HepG2 (cell line): Measurements from ENCODE around the gene SLC11A1. TPM values are rescaled to one million over a fixed set of nuclear protein-coding genes. Genes with fewer than 3 reads are reported as not detected.

Experiments
- ATAD3A ChIP-seq: sonication (generic); formaldehyde crosslinking; IDR thresholded peaks from 2 replicates; pipeline ENCODE4 v1.4.0; 2020; ENCODE audit warnings: missing genetic modification reagents
- CBX1 ChIP-seq: IDR thresholded peaks from one replicate; pipeline ENCODE4 v1.6.1; 2016; ENCODE audit warnings: antibody characterized with exemption, low read depth
- CENPT ChIP-seq: sonication (generic); formaldehyde crosslinking; IDR thresholded peaks from 2 replicates; pipeline ENCODE4 v1.8.0; 2022; ENCODE audit warnings: low read depth, mild to moderate bottlenecking, moderate library complexity, missing genetic modification reagents
- FOXA3 ChIP-seq: IDR thresholded peaks from 2 replicates; pipeline ENCODE4 v1.6.1; 2016; ENCODE audit warnings: missing genetic modification reagents, missing compliant biosample characterization
- HOXA3 ChIP-seq: sonication (generic); formaldehyde crosslinking; IDR thresholded peaks from 2 replicates; pipeline ENCODE4 v1.5.0; 2020; ENCODE audit warnings: missing genetic modification reagents
- MTA1 ChIP-seq: sonication (generic); formaldehyde crosslinking; IDR thresholded peaks from 2 replicates; pipeline ENCODE4 v1.4.0; 2020; ENCODE audit warnings: missing genetic modification reagents, mild to moderate bottlenecking, borderline replicate concordance
- NR2F2 ChIP-seq: IDR thresholded peaks from 2 replicates; pipeline ENCODE4 v1.6.1; 2012; ENCODE audit warnings: low read depth, inconsistent platforms, borderline replicate concordance
- PHB2 ChIP-seq: fragments of 450-650 bp; IDR thresholded peaks from 2 replicates; pipeline ENCODE4 v1.6.1; 2018; ENCODE audit not compliant: partially characterized antibody
- POLR2AphosphoS5 ChIP-seq: IDR thresholded peaks from 2 replicates; pipeline ENCODE4 v1.6.1; 2012; ENCODE audit warnings: low read depth, low read length
- PRMT3 ChIP-seq: sonication (generic); formaldehyde crosslinking; IDR thresholded peaks from 2 replicates; pipeline ENCODE4 v1.8.1; 2022; ENCODE audit warnings: low read depth, mild to moderate bottlenecking, moderate library complexity, missing genetic modification reagents, borderline replicate concordance
- SP5 ChIP-seq: IDR thresholded peaks from 2 replicates; pipeline ENCODE4 v1.6.1; 2016; ENCODE audit warnings: low read depth, borderline replicate concordance
- U2AF2 ChIP-seq: fragments of 200-400 bp; formaldehyde crosslinking; IDR thresholded peaks from 2 replicates; pipeline ENCODE4 v1.6.1; 2017; ENCODE audit warnings: low read depth, mild to moderate bottlenecking, low read length
- ZFP90 ChIP-seq: sonication (generic); formaldehyde crosslinking; IDR thresholded peaks from 2 replicates; pipeline ENCODE4 v1.8.0; 2022; ENCODE audit warnings: missing genetic modification reagents, mild to moderate bottlenecking, inconsistent platforms, borderline replicate concordance
- ZIK1 ChIP-seq: sonication (generic); formaldehyde crosslinking; IDR thresholded peaks from 2 replicates; pipeline ENCODE4 v1.5.0; 2020; ENCODE audit warnings: mild to moderate bottlenecking, low read depth, missing genetic modification reagents, borderline replicate concordance
- ZNF138 ChIP-seq: sonication (generic); formaldehyde crosslinking; IDR thresholded peaks from 2 replicates; pipeline ENCODE4 v1.5.0; 2020; ENCODE audit warnings: mild to moderate bottlenecking, low read depth, missing genetic modification reagents
- ZNF382 ChIP-seq: sonication (generic); formaldehyde crosslinking; IDR thresholded peaks from 2 replicates; pipeline ENCODE4 v1.5.0; 2020; ENCODE audit warnings: missing genetic modification reagents, mild to moderate bottlenecking, borderline replicate concordance
- ZNF629 ChIP-seq: sonication (generic); formaldehyde crosslinking; conservative IDR thresholded peaks from 2 replicates; pipeline ENCODE4 v1.5.0; 2020; ENCODE audit warnings: missing genetic modification reagents
- ZNF709 ChIP-seq: sonication (generic); formaldehyde crosslinking; IDR thresholded peaks from 2 replicates; pipeline ENCODE4 v1.5.0; 2020; ENCODE audit warnings: mild to moderate bottlenecking, missing genetic modification reagents
- polyA plus RNA-seq, 8 experiments: library from polyadenylated mRNA; depleted of rRNA in 3 of 8; stranded (reverse) in 7 of 8; unstranded in 1 of 8; fragments of >200 nt; fragmentation: Illumina TruSeq in 4 of 8; extraction: Trizol in 4 of 8; gene quantifications; 2 replicates each; pipeline versions ENCODE4 v1.2.1 to v1.2.3, GENCODE V29; 2011 to 2016; ENCODE audit warnings: low read depth in 4 of 8, missing spikeins in 1 of 8, mixed read lengths in 1 of 8; ENCODE audit not compliant: insufficient read depth in 1 of 8
- total RNA-seq, 5 experiments: library from RNA; depleted of rRNA; stranded (reverse); fragments of >200 nt; fragmentation: Illumina TruSeq; extraction: Trizol; gene quantifications; 2 replicates each; pipeline ENCODE4 v1.2.3, GENCODE V29; 2016; ENCODE audit warnings: low read depth in 1 of 5
- TF ChIP-seq, protein P1 (sequence below): conservative IDR thresholded peaks from 2 replicates; pipeline ENCODE4 v1.6.1; 2018; ENCODE audit warnings: missing genetic modification reagents
- TF ChIP-seq, protein P2 (sequence below), 2 experiments: fragments of 450-650 bp in 1 of 2; sonication (generic) in 1 of 2; formaldehyde crosslinking; IDR thresholded peaks; 2 replicates each; pipeline versions ENCODE4 v1.5.0 to v1.8.0; 2020 to 2022; ENCODE audit warnings: mild to moderate bottlenecking in 1 of 2, missing genetic modification reagents in 1 of 2
- TF ChIP-seq, protein P3 (sequence below): sonication (generic); formaldehyde crosslinking; IDR thresholded peaks from 2 replicates; pipeline ENCODE4 v1.4.0; 2020; ENCODE audit warnings: mild to moderate bottlenecking, low read depth, missing genetic modification reagents
- TF ChIP-seq, protein P4 (sequence below): IDR thresholded peaks from 2 replicates; pipeline ENCODE4 v1.6.1; 2016; ENCODE audit warnings: mild to moderate bottlenecking
- TF ChIP-seq, protein P5 (sequence below): IDR thresholded peaks from 2 replicates; pipeline ENCODE4 v1.6.1; 2016

The SLC11A1 gene
- total and polyA plus RNA-seq, 2 of the 13 experiments (the other 11 are each of a cell fraction or from before 2014, with no cell fraction given), result 0.33 to 2.3 TPM

DNA sequence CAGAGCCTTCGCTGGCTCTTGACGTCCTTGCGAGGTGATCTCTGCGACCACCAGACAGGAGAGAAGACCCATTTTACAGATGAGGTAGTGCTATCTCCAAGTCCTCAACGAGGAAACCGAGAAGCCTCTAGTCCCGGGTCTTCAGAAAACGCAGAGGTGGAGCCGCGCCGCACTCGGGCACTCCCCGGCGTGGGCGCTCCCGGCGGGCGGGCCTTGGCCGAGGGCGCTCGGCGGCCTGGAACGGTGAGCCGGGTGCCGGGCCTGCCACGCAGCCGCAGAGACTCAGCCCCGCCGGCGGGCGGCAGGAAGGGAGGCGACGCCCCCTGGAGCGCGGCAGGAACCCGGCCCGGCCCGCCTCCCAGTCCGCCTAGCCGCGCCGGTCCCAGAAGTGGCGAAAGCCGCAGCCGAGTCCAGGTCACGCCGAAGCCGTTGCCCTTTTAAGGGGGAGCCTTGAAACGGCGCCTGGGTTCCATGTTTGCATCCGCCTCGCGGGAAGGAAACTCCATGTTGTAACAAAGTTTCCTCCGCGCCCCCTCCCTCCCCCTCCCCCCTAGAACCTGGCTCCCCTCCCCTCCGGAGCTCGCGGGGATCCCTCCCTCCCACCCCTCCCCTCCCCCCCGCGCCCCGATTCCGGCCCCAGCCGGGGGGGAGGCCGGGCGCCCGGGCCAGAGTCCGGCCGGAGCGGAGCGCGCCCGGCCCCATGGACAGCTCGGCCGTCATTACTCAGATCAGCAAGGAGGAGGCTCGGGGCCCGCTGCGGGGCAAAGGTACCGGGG lies 17.5 kb downstream of the SLC11A1 start, which contains the start of gene CTDSP1 (continued):
- TF ChIP-seq, protein P1, sequence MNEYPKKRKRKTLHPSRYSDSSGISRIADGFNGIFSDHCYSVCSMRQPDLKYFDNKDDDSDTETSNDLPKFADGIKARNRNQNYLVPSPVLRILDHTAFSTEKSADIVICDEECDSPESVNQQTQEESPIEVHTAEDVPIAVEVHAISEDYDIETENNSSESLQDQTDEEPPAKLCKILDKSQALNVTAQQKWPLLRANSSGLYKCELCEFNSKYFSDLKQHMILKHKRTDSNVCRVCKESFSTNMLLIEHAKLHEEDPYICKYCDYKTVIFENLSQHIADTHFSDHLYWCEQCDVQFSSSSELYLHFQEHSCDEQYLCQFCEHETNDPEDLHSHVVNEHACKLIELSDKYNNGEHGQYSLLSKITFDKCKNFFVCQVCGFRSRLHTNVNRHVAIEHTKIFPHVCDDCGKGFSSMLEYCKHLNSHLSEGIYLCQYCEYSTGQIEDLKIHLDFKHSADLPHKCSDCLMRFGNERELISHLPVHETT (CRISPR knock-in tag), result peak; percentile 60; the same call in 1 of the 2 replicates
- TF ChIP-seq HOXA3 (CRISPR knock-in tag) (peak; percentile 90), ZNF382 (no peak), ZNF709 (CRISPR knock-in tag) (peak; percentile 81), U2AF2 (no peak), ZNF138 (CRISPR knock-in tag) (0 out of 2 replicates have a peak, but pooled peaks have one; percentile 70), ZIK1 (CRISPR knock-in tag) (0 out of 2 replicates have a peak, but pooled peaks have one; percentile 29), POLR2AphosphoS5 (peak; percentile 65), NR2F2 (no peak), ZNF629 (CRISPR knock-in tag) (peak; percentile 96), MTA1 (no peak), PRMT3 (CRISPR knock-in tag) (no peak; the same call in 1 of the 2 replicates), ZFP90 (CRISPR knock-in tag) (no peak), PHB2 (no peak), SP5 (CRISPR knock-in tag) (peak; percentile 80), FOXA3 (peak; percentile 76; the same call in 1 of the 2 replicates), ATAD3A (no peak), CENPT (CRISPR knock-in tag) (0 out of 2 replicates have a peak, but pooled peaks have one; percentile 78), CBX1 (peak; percentile 74)
- TF ChIP-seq, protein P2, sequence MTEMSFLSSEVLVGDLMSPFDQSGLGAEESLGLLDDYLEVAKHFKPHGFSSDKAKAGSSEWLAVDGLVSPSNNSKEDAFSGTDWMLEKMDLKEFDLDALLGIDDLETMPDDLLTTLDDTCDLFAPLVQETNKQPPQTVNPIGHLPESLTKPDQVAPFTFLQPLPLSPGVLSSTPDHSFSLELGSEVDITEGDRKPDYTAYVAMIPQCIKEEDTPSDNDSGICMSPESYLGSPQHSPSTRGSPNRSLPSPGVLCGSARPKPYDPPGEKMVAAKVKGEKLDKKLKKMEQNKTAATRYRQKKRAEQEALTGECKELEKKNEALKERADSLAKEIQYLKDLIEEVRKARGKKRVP (CRISPR knock-in tag; IDR thresholded peaks at IDR 0.05), result peak in 1 of 2 experiments; percentile 29; a peak in 1 of 4 replicates
- TF ChIP-seq, protein P3, sequence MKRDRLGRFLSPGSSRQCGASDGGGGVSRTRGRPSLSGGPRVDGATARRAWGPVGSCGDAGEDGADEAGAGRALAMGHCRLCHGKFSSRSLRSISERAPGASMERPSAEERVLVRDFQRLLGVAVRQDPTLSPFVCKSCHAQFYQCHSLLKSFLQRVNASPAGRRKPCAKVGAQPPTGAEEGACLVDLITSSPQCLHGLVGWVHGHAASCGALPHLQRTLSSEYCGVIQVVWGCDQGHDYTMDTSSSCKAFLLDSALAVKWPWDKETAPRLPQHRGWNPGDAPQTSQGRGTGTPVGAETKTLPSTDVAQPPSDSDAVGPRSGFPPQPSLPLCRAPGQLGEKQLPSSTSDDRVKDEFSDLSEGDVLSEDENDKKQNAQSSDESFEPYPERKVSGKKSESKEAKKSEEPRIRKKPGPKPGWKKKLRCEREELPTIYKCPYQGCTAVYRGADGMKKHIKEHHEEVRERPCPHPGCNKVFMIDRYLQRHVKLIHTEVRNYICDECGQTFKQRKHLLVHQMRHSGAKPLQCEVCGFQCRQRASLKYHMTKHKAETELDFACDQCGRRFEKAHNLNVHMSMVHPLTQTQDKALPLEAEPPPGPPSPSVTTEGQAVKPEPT (CRISPR knock-in tag), result 0 out of 2 replicates have a peak, but pooled peaks have one; percentile 46
- TF ChIP-seq, protein P4, sequence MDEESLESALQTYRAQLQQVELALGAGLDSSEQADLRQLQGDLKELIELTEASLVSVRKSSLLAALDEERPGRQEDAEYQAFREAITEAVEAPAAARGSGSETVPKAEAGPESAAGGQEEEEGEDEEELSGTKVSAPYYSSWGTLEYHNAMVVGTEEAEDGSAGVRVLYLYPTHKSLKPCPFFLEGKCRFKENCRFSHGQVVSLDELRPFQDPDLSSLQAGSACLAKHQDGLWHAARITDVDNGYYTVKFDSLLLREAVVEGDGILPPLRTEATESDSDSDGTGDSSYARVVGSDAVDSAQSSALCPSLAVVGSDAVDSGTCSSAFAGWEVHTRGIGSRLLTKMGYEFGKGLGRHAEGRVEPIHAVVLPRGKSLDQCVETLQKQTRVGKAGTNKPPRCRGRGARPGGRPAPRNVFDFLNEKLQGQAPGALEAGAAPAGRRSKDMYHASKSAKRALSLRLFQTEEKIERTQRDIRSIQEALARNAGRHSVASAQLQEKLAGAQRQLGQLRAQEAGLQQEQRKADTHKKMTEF (CRISPR knock-in tag), result peak; percentile 63; the same call in 1 of the 2 replicates
- TF ChIP-seq, protein P5, sequence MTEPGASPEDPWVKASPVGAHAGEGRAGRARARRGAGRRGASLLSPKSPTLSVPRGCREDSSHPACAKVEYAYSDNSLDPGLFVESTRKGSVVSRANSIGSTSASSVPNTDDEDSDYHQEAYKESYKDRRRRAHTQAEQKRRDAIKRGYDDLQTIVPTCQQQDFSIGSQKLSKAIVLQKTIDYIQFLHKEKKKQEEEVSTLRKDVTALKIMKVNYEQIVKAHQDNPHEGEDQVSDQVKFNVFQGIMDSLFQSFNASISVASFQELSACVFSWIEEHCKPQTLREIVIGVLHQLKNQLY (CRISPR knock-in tag), result 0 out of 2 replicates have a peak, but pooled peaks have one; percentile 40
